ENCODE results near the gene STK11.
A peak's percentile ranks its signal among the peaks of the same experiment; 100 is the strongest.
"Not testable (repeated sequence)": the region's sequence is repeated elsewhere in the genome, so short reads cannot be mapped to it uniquely, and the experiment has no call there.

STK11 gene

GRCh38 chr19:1169411-1169791 is 36.2 kb upstream of the STK11 start:
- DNase-seq, result no peak

DNA sequence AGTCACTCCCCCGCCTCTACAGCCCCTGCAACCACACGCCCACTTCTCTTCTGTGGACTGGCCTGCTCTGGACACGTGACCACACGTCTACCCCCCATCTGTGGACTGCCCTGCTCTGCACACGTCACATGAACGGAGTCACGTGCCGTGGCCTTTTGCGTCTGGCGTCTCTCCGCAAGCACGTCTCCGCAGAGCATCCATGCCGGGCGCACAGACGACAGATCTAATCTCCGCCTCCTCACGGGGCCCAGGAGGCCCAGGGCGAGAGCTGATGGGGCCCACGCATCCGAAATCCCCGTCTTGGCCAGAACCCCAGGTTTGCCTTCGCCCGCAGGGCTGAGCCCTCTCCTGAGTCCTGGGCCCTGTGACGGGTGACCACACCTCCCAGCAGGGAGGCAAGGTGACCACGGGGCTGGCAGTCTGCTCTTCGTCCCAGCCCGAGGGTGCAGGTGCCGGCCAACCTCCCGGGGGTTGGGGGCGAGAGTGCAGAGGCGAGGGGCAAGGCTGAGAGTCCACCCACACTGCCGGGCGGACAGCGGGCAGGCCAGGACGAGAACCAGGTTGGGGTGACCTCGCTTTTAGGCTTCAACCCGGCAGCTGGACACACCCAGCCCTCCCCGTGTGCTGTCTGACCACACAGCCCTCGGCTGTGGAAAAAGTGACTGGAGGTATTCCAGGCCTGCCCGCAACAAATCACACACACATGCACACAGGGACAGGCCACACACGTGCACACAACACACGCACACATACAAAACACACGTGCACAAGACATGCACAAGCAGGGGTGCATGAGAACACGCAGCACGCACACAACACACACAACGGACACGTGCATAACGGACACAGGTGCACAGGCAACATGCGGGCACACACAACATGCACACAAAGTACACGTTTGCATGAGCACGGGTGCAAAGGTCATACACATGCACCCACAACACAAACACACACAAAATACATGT is 35.4 kb upstream of the STK11 start:
- DNase-seq, result no peak

DNA sequence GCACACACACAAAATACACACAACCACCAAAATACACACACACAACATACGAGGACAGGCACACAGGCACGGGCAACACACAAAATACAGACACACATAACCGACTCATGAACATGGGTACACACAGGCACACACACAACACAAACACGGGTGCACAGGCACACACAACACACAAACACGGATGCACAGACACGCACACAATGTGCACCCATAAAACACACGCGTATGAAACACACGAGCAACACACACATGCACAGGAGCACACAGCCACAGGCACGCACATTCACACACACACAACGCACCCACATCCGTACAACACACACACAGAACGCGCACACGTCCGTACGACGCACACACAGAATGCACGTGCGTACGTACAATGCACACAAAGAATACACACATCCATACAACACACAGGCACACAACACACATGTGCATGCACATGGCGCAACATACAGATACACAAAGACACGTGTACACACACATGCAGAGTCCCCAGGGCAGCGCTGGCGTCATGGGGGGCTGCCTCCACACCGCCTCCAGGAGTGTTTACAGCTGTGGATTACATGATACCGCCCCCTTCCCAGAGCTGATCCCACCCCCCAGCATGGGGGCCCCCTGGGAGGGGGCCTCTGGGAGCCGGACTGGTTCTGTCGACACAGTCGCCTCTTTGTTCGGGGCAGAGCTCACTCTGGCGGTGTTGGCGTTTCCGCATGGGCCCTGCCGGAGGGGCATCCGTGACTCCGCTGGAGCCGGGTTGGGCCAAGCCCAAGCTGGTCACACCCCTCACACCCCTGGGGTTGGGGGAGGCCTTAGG is 34.4 kb upstream of the STK11 start:
- no peak for DNase-seq

GRCh38 chr19:1171755-1172352 is 33.7 kb upstream of the STK11 start:
- no peak for DNase-seq

DNA sequence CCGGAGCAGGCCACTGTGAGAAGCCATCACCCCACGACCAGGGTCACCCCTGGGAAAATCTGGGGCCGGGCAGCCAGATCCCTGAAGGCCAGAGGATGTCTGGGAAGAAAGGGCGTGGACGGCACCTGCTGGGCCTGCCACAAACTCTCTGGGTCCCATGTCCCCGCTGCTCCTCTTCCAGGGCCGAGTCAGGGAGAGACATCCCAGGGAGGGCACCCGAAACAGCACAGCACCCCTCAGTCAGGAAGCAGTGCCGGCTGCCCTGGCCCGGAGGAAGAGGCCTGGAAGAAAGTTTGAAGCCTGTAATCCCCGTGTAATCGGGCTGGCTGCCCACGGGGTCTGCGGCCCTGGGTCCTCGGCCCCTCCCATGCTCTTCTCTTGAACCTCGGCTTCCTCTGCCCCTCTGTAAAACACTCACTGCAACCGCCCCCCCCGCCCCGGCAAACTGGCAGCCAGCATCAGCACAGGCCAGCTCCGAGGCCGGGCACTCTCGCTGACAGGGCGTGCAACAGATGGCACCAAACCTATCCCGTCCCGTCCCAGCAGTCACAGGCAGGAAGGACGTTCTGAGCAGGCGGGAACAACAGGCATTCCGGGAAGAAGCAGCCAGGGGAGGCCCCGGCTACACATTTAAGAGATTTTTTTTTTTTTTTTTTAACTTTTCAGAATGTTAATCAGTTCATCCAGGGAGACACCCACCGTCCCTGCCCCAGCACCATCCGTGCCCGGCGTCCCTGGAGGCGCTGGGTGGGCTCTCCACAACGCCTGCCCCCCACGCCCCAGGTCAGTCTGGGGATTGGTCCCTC is 33.0 kb upstream of the STK11 start:
- DNase-seq, result peak; percentile 47

GRCh38 chr19:1173159-1173844 is 32.3 kb upstream of the STK11 start:
- peak; percentile 45 for DNase-seq

DNA sequence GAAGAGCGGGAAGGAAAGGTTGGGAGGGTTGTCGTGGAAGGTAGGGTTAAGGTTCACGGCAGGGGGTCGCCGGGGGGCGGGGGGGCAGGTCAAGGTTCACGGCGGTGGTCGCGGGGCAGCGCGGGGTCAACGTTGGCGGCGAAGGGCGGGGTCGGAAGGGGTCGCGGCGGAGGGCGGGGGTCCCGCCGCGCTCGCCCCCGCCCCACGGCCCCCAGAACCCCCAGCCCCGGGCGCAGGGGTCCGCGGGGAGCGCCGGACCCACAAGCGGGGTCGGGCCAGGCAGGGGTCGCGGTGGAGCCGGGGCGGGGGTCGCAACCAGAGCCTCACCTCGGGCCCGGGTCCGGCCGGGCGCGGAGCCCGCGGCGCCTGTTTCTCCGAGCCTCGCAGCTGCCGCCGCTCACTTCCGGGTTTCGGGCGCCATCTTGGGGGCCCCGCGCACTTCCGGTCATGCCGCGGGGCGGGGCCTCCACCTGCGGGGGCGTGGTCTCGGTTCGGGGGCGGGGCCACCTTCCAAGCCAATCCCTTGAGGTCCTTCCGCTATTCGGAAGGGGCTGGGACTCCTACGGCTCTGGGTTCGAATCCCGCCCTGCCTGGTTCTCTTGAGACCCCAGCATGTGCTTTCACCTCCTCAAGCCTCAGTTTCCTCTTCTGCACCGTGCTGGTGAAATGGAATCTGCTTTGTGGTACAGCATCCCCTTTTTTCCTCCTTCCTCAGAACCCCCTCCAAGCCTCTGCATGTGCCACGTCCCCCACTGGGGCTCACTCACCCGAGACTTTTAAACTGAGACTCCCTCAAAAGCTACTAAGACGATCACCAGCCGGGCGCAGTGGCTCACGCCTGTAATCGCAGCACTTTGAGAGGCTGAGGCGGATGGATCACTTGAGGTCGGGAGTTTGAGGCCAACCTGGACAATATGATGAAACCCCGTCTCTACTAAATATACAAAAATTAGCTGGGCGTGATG is 31.5 kb upstream of the STK11 start, which contains the start of gene SBNO2:
Gene SBNO2, minus strand, starts transcription at position 424 of the 965 bp plus-strand sequence. CDS start 19,992 bp downstream, outside the sequence.
- peak; percentile 88 for DNase-seq

- no peak for DNase-seq
These were observed 28.1 kb upstream of the STK11 start for GRCh38 chr19:1177322-1178114.

DNA sequence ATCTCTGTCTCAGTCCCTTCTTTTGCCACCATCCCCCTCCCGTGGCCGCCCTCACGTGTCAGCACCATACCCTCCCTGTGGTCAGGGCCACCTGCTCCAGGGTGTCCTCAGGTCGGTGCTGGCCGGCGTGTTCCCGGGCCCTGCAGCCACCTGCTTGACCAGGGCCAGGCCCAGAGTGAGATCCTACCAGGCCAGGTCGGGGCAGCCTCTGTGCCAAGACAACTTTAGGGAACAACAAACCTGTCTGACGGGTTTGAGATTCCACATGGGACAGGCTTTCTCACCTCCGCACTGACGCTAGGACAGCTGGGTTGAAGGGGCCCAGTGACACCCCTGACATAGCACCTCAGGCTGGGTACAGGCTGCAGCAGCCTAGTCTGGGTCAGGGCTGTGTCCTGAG is 24.0 kb upstream of the STK11 start:
- DNase-seq, result peak; percentile 90

DNA sequence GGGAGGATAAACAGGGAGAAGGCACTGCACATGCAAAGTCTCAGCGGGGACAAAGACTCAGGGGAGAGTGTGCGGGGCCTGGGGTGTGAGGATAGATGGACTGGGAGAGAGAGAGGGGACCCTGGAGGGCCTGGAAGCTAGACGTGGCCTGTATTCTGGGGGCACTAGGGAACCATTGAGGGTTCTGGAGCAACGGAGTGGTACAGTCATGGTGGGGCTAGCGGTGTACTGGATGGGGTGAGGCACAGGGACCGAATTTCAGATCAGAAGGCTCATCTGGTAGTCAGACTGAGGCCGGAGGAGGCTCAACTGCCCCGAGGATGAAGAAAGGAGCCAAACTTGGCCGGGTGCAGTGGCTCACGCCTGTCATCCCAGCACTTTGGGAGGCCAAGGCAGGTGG is 23.5 kb upstream of the STK11 start:
- no peak for DNase-seq

- no peak for DNase-seq
These were observed 22.9 kb upstream of the STK11 start for GRCh38 chr19:1182727-1183126.

DNA sequence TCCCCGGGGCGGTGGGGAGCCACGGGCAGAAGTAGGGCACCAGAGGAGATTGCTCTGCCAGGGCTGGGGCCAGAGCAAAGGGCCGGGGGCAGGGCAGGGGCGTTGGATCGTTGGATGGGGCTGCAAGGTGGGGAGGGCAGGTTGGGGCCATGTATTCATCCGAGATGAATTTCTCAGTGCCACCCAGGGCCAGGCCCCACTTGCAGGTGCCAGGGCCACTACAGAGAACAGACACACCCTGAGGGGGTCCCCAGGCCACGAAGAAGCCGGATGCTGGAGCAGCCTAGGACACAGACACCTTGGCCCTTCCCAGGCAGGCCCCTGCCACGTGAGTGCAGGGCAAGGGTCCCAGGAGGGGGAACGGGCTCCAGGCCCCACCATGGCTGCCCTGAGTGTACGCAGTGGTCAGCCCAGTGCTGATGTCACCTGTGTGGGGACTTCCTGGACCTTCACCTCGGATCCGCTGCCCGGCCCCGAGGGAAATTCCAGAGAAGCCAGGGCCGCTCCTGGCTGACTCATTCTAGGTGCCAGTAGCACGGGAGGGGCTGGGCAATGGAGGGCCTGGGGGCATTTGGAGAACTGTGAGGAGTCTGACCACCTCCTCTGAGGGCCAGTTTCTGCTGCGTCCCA is 21.9 kb upstream of the STK11 start:
- DNase-seq, result peak; percentile 63

GRCh38 chr19:1189419-1189818 is 16.2 kb upstream of the STK11 start:
- peak; percentile 61 for DNase-seq

DNA sequence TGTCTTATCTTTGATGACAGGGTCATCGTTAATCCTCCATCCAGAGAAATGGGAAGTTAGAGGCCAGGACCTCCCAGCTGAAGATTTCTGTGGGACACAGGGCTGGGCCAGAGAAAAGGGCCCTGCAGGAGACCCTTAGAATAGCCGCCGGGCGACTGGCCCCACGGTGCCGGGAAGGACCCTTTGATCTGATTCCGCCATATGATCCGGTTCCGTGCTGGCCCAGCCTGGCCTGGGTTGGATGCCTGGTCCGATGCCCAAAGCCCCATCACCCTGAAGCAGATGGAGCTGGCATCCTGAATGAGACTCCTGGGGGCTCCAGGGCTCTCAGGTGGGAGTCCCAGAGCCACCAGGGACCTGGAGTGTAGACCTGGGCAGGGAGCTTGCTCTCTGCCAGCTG is 6.0 kb upstream of the STK11 start:
- no peak for DNase-seq

DNA sequence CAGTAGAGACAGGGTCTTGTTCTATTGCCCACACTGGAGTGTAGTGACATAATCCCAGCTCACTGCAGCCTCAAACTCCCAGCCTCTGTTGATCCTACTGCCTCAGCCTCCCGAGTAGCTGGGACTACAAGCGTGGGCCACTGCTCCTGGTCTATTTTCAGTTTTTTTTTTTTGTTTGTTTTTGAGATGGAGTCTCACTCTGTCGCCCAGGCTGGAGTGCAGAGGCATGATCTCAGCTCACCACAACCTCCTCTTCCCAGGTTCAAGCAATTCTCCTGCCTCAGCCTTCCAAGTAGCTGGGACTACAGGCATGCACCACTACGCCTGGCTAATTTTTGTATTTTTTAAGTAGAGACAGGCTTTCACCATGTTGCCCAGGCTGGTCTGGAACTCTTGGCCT is 5.0 kb upstream of the STK11 start:
- DNase-seq, result not testable (repeated sequence)

DNA sequence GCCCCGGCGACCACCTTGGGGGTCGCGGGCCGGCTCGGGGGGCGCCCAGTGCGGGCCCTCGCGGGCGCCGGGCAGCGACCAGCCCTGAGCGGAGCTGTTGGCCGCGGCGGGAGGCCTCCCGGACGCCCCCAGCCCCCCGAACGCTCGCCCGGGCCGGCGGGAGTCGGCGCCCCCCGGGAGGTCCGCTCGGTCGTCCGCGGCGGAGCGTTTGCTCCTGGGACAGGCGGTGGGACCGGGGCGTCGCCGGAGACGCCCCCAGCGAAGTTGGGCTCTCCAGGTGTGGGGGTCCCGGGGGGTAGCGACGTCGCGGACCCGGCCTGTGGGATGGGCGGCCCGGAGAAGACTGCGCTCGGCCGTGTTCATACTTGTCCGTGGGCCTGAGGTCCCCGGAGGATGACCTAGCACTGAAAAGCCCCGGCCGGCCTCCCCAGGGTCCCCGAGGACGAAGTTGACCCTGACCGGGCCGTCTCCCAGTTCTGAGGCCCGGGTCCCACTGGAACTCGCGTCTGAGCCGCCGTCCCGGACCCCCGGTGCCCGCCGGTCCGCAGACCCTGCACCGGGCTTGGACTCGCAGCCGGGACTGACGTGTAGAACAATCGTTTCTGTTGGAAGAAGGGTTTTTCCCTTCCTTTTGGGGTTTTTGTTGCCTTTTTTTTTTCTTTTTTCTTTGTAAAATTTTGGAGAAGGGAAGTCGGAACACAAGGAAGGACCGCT is 729 bp downstream of the STK11 start:
- no peak for DNase-seq

- DNase-seq, result peak; percentile 33
These were observed 1.4 kb downstream of the STK11 start for GRCh38 chr19:1206864-1207450.

DNA sequence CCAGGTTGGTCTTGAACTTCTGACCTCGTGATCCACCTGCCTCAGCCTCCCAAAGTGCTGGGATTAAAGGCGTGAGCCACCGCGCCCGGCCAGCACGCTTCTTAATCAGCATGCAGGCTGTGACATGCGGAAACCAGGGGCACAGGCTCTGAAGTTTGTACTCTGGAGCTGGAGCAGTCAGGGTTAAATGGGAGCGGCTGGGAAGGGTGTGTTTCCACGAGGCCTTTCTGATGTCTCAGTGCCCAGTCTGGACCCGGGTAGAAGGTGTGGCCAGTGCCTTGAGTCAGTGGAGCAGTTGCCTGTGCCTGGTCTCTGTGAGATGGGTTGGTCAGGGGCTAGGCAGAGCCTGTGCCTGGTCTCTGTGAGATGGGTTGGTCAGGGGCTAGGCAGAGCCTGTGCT is 3.3 kb downstream of the STK11 start:
- not testable (repeated sequence) for DNase-seq

All from DMS53 (cell line).